Measurements from ENCODE around the gene IP6K3. TPM values are rescaled to one million over a fixed set of nuclear protein-coding genes. Genes with fewer than 3 reads are reported as not detected.

The IP6K3 gene
- total and polyA plus RNA-seq, 4 donors: 0.22 to 1.0 (median 0.43) TPM

GRCh38 chr6:33695451-33695887 is 51.2 kb downstream of the IP6K3 start:
- Histone ChIP-seq H3K27me3 (ENCODE audit: control insufficient read depth, insufficient read depth, low read length) (no peaks in the 10 kb centered on the region), H3K4me3 (ENCODE audit: low read depth, low read length) (no peak overlapping the region), H3K4me1 (ENCODE audit: control insufficient read depth, insufficient read depth, low read length) (peaks cover 58% of the 10 kb centered on the region), H3K9me3 (ENCODE audit: control insufficient read depth, insufficient read depth, low read length) (no peaks in the 10 kb centered on the region), H3K27ac (ENCODE audit: low read depth, low read length) (no peak overlapping the region), H3K36me3 (ENCODE audit: control insufficient read depth, insufficient read depth, low read length) (peaks cover 72% of the 10 kb centered on the region)
- 32% methylated on average over 16 of the region's 16 CpGs for WGBS (ENCODE audit: insufficient coverage)
- peak in 2 of 6 donors; percentile 59 to 75 for DNase-seq (ENCODE audit: low read depth in 4 of 6, low spot score in 6 of 6)

- no peak for DNase-seq (ENCODE audit: low read depth in 4 of 6, low spot score in 6 of 6)
- no peak overlapping the region for H3K27ac ChIP-seq (ENCODE audit: low read depth, low read length)
- no peaks in the 10 kb centered on the region for H3K27me3 ChIP-seq (ENCODE audit: control insufficient read depth, insufficient read depth, low read length)
- H3K4me1 ChIP-seq (ENCODE audit: control insufficient read depth, insufficient read depth, low read length): peaks cover 58% of the 10 kb centered on the region
- no peaks in the 10 kb centered on the region for H3K9me3 ChIP-seq (ENCODE audit: control insufficient read depth, insufficient read depth, low read length)
- no peak overlapping the region for H3K4me3 ChIP-seq (ENCODE audit: low read depth, low read length)
- peaks cover 72% of the 10 kb centered on the region for H3K36me3 ChIP-seq (ENCODE audit: control insufficient read depth, insufficient read depth, low read length)
- WGBS (ENCODE audit: insufficient coverage): 83% methylated on average over 4 of the region's 5 CpGs
Observed at GRCh38 chr6:33694977-33695376, 51.7 kb downstream of the IP6K3 start.

- peak in 2 of 6 donors; percentile 80 to 85 for DNase-seq (ENCODE audit: low read depth in 4 of 6, low spot score in 6 of 6)
- WGBS (ENCODE audit: insufficient coverage): 35% methylated on average over 9 of the region's 19 CpGs
- Histone ChIP-seq H3K27me3 (ENCODE audit: control insufficient read depth, insufficient read depth, low read length) (no peaks in the 10 kb centered on the region), H3K27ac (ENCODE audit: low read depth, low read length) (no peak overlapping the region), H3K36me3 (ENCODE audit: control insufficient read depth, insufficient read depth, low read length) (peaks cover 72% of the 10 kb centered on the region), H3K9me3 (ENCODE audit: control insufficient read depth, insufficient read depth, low read length) (no peaks in the 10 kb centered on the region), H3K4me3 (ENCODE audit: low read depth, low read length) (no peak overlapping the region), H3K4me1 (ENCODE audit: control insufficient read depth, insufficient read depth, low read length) (peaks cover 58% of the 10 kb centered on the region)
Observed at GRCh38 chr6:33694401-33694931, 52.2 kb downstream of the IP6K3 start.

- WGBS (ENCODE audit: insufficient coverage): 77% methylated on average over 28 of the region's 28 CpGs
- no peak for DNase-seq (ENCODE audit: low read depth in 4 of 6, low spot score in 6 of 6)
- peaks cover 61% of the 10 kb centered on the region for H3K4me1 ChIP-seq (ENCODE audit: control insufficient read depth, insufficient read depth, low read length)
- peaks cover 75% of the 10 kb centered on the region for H3K36me3 ChIP-seq (ENCODE audit: control insufficient read depth, insufficient read depth, low read length)
- H3K4me3 ChIP-seq (ENCODE audit: low read depth, low read length): no peak overlapping the region
- H3K27ac ChIP-seq (ENCODE audit: low read depth, low read length): no peak overlapping the region
- H3K9me3 ChIP-seq (ENCODE audit: control insufficient read depth, insufficient read depth, low read length): no peaks in the 10 kb centered on the region
- H3K27me3 ChIP-seq (ENCODE audit: control insufficient read depth, insufficient read depth, low read length): no peaks in the 10 kb centered on the region
Observed at GRCh38 chr6:33693186-33694105, 53.3 kb downstream of the IP6K3 start.

- no peak overlapping the region for H3K4me3 ChIP-seq (ENCODE audit: low read depth, low read length)
- H3K27me3 ChIP-seq (ENCODE audit: control insufficient read depth, insufficient read depth, low read length): no peaks in the 10 kb centered on the region
- H3K9me3 ChIP-seq (ENCODE audit: control insufficient read depth, insufficient read depth, low read length): no peaks in the 10 kb centered on the region
- H3K36me3 ChIP-seq (ENCODE audit: control insufficient read depth, insufficient read depth, low read length): peaks cover 76% of the 10 kb centered on the region
- no peak for DNase-seq (ENCODE audit: low read depth in 4 of 6, low spot score in 6 of 6)
- WGBS (ENCODE audit: insufficient coverage): 83% methylated on average over 9 of the region's 10 CpGs
- H3K4me1 ChIP-seq (ENCODE audit: control insufficient read depth, insufficient read depth, low read length): peaks cover 57% of the 10 kb centered on the region
- no peak overlapping the region for H3K27ac ChIP-seq (ENCODE audit: low read depth, low read length)
Observed at GRCh38 chr6:33692760-33693158, 53.9 kb downstream of the IP6K3 start.

- WGBS (ENCODE audit: insufficient coverage): 82% methylated on average over 12 of the region's 12 CpGs
- no peaks in the 10 kb centered on the region for H3K27me3 ChIP-seq (ENCODE audit: control insufficient read depth, insufficient read depth, low read length)
- H3K4me1 ChIP-seq (ENCODE audit: control insufficient read depth, insufficient read depth, low read length): peaks cover 52% of the 10 kb centered on the region
- H3K36me3 ChIP-seq (ENCODE audit: control insufficient read depth, insufficient read depth, low read length): peaks cover 73% of the 10 kb centered on the region
- DNase-seq (ENCODE audit: low read depth in 4 of 6, low spot score in 6 of 6): no peak
- no peaks in the 10 kb centered on the region for H3K9me3 ChIP-seq (ENCODE audit: control insufficient read depth, insufficient read depth, low read length)
- no peak overlapping the region for H3K4me3 ChIP-seq (ENCODE audit: low read depth, low read length)
- no peak overlapping the region for H3K27ac ChIP-seq (ENCODE audit: low read depth, low read length)
Observed at GRCh38 chr6:33692078-33692759, 54.5 kb downstream of the IP6K3 start.

GRCh38 chr6:33691456-33692077 is 55.1 kb downstream of the IP6K3 start:
- DNase-seq (ENCODE audit: low read depth in 4 of 6, low spot score in 6 of 6): no peak
- H3K9me3 ChIP-seq (ENCODE audit: control insufficient read depth, insufficient read depth, low read length): no peaks in the 10 kb centered on the region
- H3K36me3 ChIP-seq (ENCODE audit: control insufficient read depth, insufficient read depth, low read length): peaks cover 70% of the 10 kb centered on the region
- H3K4me1 ChIP-seq (ENCODE audit: control insufficient read depth, insufficient read depth, low read length): peaks cover 45% of the 10 kb centered on the region
- H3K27ac ChIP-seq (ENCODE audit: low read depth, low read length): no peak overlapping the region
- 90% methylated on average over 15 of the region's 15 CpGs for WGBS (ENCODE audit: insufficient coverage)
- no peak overlapping the region for H3K4me3 ChIP-seq (ENCODE audit: low read depth, low read length)
- H3K27me3 ChIP-seq (ENCODE audit: control insufficient read depth, insufficient read depth, low read length): no peaks in the 10 kb centered on the region

GRCh38 chr6:33690766-33691165 is 55.9 kb downstream of the IP6K3 start:
- Histone ChIP-seq H3K4me1 (ENCODE audit: control insufficient read depth, insufficient read depth, low read length) (peaks cover 38% of the 10 kb centered on the region), H3K27me3 (ENCODE audit: control insufficient read depth, insufficient read depth, low read length) (no peaks in the 10 kb centered on the region), H3K36me3 (ENCODE audit: control insufficient read depth, insufficient read depth, low read length) (peaks cover 66% of the 10 kb centered on the region), H3K9me3 (ENCODE audit: control insufficient read depth, insufficient read depth, low read length) (no peaks in the 10 kb centered on the region), H3K4me3 (ENCODE audit: low read depth, low read length) (no peak overlapping the region), H3K27ac (ENCODE audit: low read depth, low read length) (no peak overlapping the region)
- 99% methylated on average over 9 of the region's 13 CpGs for WGBS (ENCODE audit: insufficient coverage)
- DNase-seq (ENCODE audit: low read depth in 4 of 6, low spot score in 6 of 6): no peak

GRCh38 chr6:33689879-33690278 is 56.8 kb downstream of the IP6K3 start:
- Histone ChIP-seq H3K4me1 (ENCODE audit: control insufficient read depth, insufficient read depth, low read length) (peaks cover 31% of the 10 kb centered on the region), H3K27me3 (ENCODE audit: control insufficient read depth, insufficient read depth, low read length) (no peaks in the 10 kb centered on the region), H3K4me3 (ENCODE audit: low read depth, low read length) (no peak overlapping the region), H3K27ac (ENCODE audit: low read depth, low read length) (no peak overlapping the region), H3K36me3 (ENCODE audit: control insufficient read depth, insufficient read depth, low read length) (peaks cover 65% of the 10 kb centered on the region), H3K9me3 (ENCODE audit: control insufficient read depth, insufficient read depth, low read length) (no peaks in the 10 kb centered on the region)
- 92% methylated on average over 10 of the region's 10 CpGs for WGBS (ENCODE audit: insufficient coverage)
- no peak for DNase-seq (ENCODE audit: low read depth in 4 of 6, low spot score in 6 of 6)
